Tibial nerve (tissue), 4 donors: ENCODE data around the gene OAS3. TPM values are rescaled to one million over a fixed set of nuclear protein-coding genes. Genes with fewer than 3 reads are reported as not detected.
"Not testable (repeated sequence)": the region's sequence is repeated elsewhere in the genome, so short reads cannot be mapped to it uniquely, and the experiment has no call there.

Experiments used
- DNase-seq, 2 donors: peaks; one replicate each; pipeline ENCODE4 v3.0.0-alpha.2; 2019; ENCODE audit warnings: low spot score in 2 of 2
- H3K27ac ChIP-seq, 4 donors: fragments of 200-600 bp; sonication (generic) in 3 of 4; one replicate each; pipeline ENCODE4 v1.5.1; 2017 to 2019; ENCODE audit warnings: mild to moderate bottlenecking in 1 of 4
- H3K27me3 ChIP-seq, 2 donors: fragments of 200-600 bp; sonication (generic) in 1 of 2; one replicate each; pipeline versions ENCODE4 v1.5.1 to v1.6.0; 2017 to 2019
- H3K36me3 ChIP-seq, 3 donors: fragments of 200-600 bp; sonication (generic); one replicate each; pipeline ENCODE4 v1.5.1; 2018 to 2019
- H3K4me1 ChIP-seq, 4 donors: fragments of 200-600 bp; sonication (generic) in 3 of 4; one replicate each; pipeline ENCODE4 v1.5.1; 2017 to 2019
- H3K4me3 ChIP-seq, 4 donors: fragments of 200-600 bp; sonication (generic) in 3 of 4; one replicate each; pipeline ENCODE4 v1.5.1; 2017 to 2019; ENCODE audit warnings: mild to moderate bottlenecking in 1 of 4, moderate library complexity in 1 of 4
- H3K9me3 ChIP-seq, 4 donors: fragments of 200-600 bp; sonication (generic) in 3 of 4; one replicate each; pipeline ENCODE4 v1.5.1; 2017 to 2019
- EP300 ChIP-seq, 2 donors: sonication (generic); formaldehyde crosslinking; IDR thresholded peaks; one replicate each; pipeline ENCODE4 v1.6.1; 2017; ENCODE audit warnings: antibody characterized with exemption in 2 of 2, mild to moderate bottlenecking in 1 of 2
- POLR2A ChIP-seq, 2 donors: fragments of 450-650 bp; IDR thresholded peaks; one replicate each; pipeline ENCODE4 v1.6.1; 2017; ENCODE audit warnings: antibody characterized with exemption in 2 of 2, mild to moderate bottlenecking in 2 of 2, moderate library complexity in 2 of 2
- WGBS, 2 donors: methylation state at CpG; one replicate each; pipeline ENCODE4 v1.1.5; 2018; 5-methylcytosine and 5-hydroxymethylcytosine counted together
- total RNA-seq, 4 donors: library from RNA; depleted of rRNA; stranded (reverse); fragments of >200 nt; gene quantifications; one replicate each; pipeline ENCODE4 v1.1.0, GENCODE V29; 2016
- TF ChIP-seq, protein P1 (sequence below), 5 experiments: fragments of 200-600 bp in 3 of 5; fragments of 450-650 bp in 2 of 5; sonication (generic) in 3 of 5; IDR thresholded peaks; one replicate each; pipeline ENCODE4 v1.5.1; 2016 to 2019; ENCODE audit warnings: antibody characterized with exemption in 5 of 5, mild to moderate bottlenecking in 3 of 5, moderate library complexity in 2 of 5

The OAS3 gene
- total RNA-seq, 4 donors from 2014 or later = 5.7 to 16.5 (median 11.3) TPM

DNA sequence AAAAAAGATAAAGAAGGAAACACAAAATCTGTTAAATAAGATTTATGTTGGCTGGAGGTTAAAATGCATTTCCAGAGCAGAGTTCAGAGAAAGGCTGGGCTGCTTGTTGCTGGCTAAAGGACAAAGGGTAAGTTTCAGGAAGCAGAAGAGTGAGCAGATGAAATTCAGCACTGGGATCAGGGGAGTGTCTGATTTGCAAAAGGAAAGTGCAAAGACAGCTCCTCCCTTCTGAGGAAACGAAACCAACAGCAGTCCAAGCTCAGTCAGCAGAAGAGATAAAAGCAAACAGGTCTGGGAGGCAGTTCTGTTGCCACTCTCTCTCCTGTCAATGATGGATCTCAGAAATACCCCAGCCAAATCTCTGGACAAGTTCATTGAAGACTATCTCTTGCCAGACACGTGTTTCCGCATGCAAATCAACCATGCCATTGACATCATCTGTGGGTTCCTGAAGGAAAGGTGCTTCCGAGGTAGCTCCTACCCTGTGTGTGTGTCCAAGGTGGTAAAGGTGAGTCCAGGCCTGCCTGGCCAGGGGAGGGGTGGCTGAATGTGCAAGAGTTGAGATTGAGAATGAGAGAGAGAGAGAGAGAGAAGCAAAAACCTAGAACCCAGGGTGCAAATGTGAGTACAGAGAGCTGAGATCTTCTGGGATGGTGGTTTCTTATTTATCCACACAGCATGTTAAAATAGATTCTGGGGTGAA is 31.4 kb upstream of the OAS3 start, which contains the start of gene OAS1:
Gene OAS1, plus strand, starts transcription at position 251 of the 703 bp plus-strand sequence. Its CDS starts 78 bp downstream, at position 329.
- Histone ChIP-seq H3K27me3 (no peaks in the 10 kb centered on the region), H3K36me3 (peaks cover 0 to 17% (median 0%) of the 10 kb centered on the region in 3 donors), H3K4me1 (peaks cover 0 to 55% (median 32%) of the 10 kb centered on the region in 4 donors), H3K4me3 (peak within 1 kb of the TSS; percentile 17 to 53 (median 38)), H3K27ac (peak within 1 kb of the TSS in 3 of 4 donors; percentile 50 to 67 (median 66)), H3K9me3 (peaks cover 0 to 2% (median 0%) of the 10 kb centered on the region in 4 donors)
- TF ChIP-seq EP300 (IDR thresholded peaks at IDR 0.05) (peak in 1 of 2 donors; percentile 63), POLR2A (IDR thresholded peaks at IDR 0.05) (no peak)
- 23 to 26% methylated on average over 4 of the region's 4 CpGs for WGBS, 2 donors
- peak in 1 of 2 donors; percentile 33 for DNase-seq

- H3K27ac ChIP-seq = peak overlapping the region in 3 of 4 donors; percentile 50 to 67 (median 66)
- H3K4me3 ChIP-seq = peak overlapping the region in 3 of 4 donors; percentile 17 to 53 (median 49)
- TF ChIP-seq, protein P1, sequence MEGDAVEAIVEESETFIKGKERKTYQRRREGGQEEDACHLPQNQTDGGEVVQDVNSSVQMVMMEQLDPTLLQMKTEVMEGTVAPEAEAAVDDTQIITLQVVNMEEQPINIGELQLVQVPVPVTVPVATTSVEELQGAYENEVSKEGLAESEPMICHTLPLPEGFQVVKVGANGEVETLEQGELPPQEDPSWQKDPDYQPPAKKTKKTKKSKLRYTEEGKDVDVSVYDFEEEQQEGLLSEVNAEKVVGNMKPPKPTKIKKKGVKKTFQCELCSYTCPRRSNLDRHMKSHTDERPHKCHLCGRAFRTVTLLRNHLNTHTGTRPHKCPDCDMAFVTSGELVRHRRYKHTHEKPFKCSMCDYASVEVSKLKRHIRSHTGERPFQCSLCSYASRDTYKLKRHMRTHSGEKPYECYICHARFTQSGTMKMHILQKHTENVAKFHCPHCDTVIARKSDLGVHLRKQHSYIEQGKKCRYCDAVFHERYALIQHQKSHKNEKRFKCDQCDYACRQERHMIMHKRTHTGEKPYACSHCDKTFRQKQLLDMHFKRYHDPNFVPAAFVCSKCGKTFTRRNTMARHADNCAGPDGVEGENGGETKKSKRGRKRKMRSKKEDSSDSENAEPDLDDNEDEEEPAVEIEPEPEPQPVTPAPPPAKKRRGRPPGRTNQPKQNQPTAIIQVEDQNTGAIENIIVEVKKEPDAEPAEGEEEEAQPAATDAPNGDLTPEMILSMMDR (IDR thresholded peaks at IDR 0.05) = no peak
- TF ChIP-seq POLR2A (IDR thresholded peaks at IDR 0.05) = no peak
- no peak for TF ChIP-seq EP300 (IDR thresholded peaks at IDR 0.05)
- peaks cover 0 to 9% (median 2%) of the 10 kb centered on the region in 4 donors for H3K9me3 ChIP-seq
- peaks cover 0 to 24% (median 0%) of the 10 kb centered on the region in 3 donors for H3K36me3 ChIP-seq
- no peak for DNase-seq
- no peaks in the 10 kb centered on the region for H3K27me3 ChIP-seq
- WGBS, 2 donors = 69 to 74% methylated on average over 7 of the region's 7 CpGs
- peaks cover 0 to 55% (median 32%) of the 10 kb centered on the region in 4 donors for H3K4me1 ChIP-seq
Observed at GRCh38 chr12:112907415-112908157, 30.7 kb upstream of the OAS3 start.

- TF ChIP-seq, protein P1 (IDR thresholded peaks at IDR 0.05) = no peak
- TF ChIP-seq POLR2A (IDR thresholded peaks at IDR 0.05) (no peak), EP300 (IDR thresholded peaks at IDR 0.05) (no peak)
- Histone ChIP-seq H3K4me1 (peaks cover 0 to 55% (median 32%) of the 10 kb centered on the region in 4 donors), H3K4me3 (peak overlapping the region in 3 of 4 donors; percentile 1 to 53 (median 49)), H3K36me3 (peaks cover 0 to 34% (median 0%) of the 10 kb centered on the region in 3 donors), H3K9me3 (peaks cover 0 to 19% (median 6%) of the 10 kb centered on the region in 4 donors), H3K27ac (peak overlapping the region in 3 of 4 donors; percentile 3 to 50 (median 11)), H3K27me3 (no peaks in the 10 kb centered on the region)
- WGBS, 2 donors = 59 to 69% methylated on average over 12 of the region's 12 CpGs
- DNase-seq = no peak
Observed at GRCh38 chr12:112908548-112908947, 29.7 kb upstream of the OAS3 start.

DNA sequence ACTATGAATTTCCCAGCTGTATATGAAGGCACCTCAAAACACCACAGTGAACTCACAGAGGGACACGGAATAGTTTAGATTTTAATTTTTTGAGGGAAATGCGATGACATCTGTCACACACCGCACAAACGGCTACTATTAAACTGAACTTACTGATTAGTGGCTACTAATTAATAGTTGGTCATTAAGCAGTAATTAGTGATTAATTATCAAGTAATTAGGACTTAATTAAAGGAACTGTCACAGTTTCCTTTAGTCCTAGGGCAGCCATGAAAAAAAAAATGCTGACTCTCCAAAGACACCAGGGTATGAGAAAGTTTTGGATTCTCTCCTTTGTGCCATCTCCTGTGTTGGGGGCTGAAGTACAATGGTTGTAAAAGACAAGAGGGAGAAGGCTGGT is 28.6 kb upstream of the OAS3 start:
- DNase-seq = no peak
- no peaks in the 10 kb centered on the region for H3K27me3 ChIP-seq
- no peak overlapping the region for H3K27ac ChIP-seq
- TF ChIP-seq EP300 (IDR thresholded peaks at IDR 0.05) (no peak), POLR2A (IDR thresholded peaks at IDR 0.05) (no peak)
- TF ChIP-seq, protein P1 (IDR thresholded peaks at IDR 0.05) = no peak
- no peak overlapping the region for H3K4me3 ChIP-seq
- 92 to 99% methylated on average over 4 of the region's 4 CpGs for WGBS, 2 donors
- H3K36me3 ChIP-seq = peaks cover 0 to 44% (median 0%) of the 10 kb centered on the region in 3 donors
- H3K4me1 ChIP-seq = peaks cover 0 to 46% (median 25%) of the 10 kb centered on the region in 4 donors
- H3K9me3 ChIP-seq = peaks cover 0 to 28% (median 8%) of the 10 kb centered on the region in 4 donors

- TF ChIP-seq POLR2A (IDR thresholded peaks at IDR 0.05) = no peak
- no peak for TF ChIP-seq EP300 (IDR thresholded peaks at IDR 0.05)
- TF ChIP-seq, protein P1 (IDR thresholded peaks at IDR 0.05) = no peak
- no peak overlapping the region for H3K4me3 ChIP-seq
- H3K36me3 ChIP-seq = peaks cover 0 to 64% (median 3%) of the 10 kb centered on the region in 3 donors
- H3K27me3 ChIP-seq = no peaks in the 10 kb centered on the region
- WGBS, 2 donors = 94 to 100% methylated on average over 1 of the region's 1 CpG
- no peak overlapping the region for H3K27ac ChIP-seq
- H3K4me1 ChIP-seq = peaks cover 0 to 11% (median 4%) of the 10 kb centered on the region in 4 donors
- peaks cover 0 to 28% (median 8%) of the 10 kb centered on the region in 4 donors for H3K9me3 ChIP-seq
- no peak for DNase-seq
Observed at GRCh38 chr12:112913038-112913688, 25.1 kb upstream of the OAS3 start.

GRCh38 chr12:112913888-112914287 is 24.4 kb upstream of the OAS3 start:
- DNase-seq, H3K27me3 ChIP-seq, H3K27ac ChIP-seq, H3K4me3 ChIP-seq, H3K4me1 ChIP-seq: not testable (repeated sequence)
- 98 to 100% methylated on average over 2 of the region's 2 CpGs for WGBS, 2 donors
- Histone ChIP-seq H3K9me3 (peaks cover 0 to 28% (median 8%) of the 10 kb centered on the region in 4 donors), H3K36me3 (peaks cover 0 to 71% (median 3%) of the 10 kb centered on the region in 3 donors)
